GM21825 (cell line): ENCODE data around the gene PGAP3.

Source experiments
- ATAC-seq: cut with Tn5 transposase; IDR thresholded peaks from one replicate; pipeline ENCODE4 v1.9.1; 2021; ENCODE audit warnings: mild to moderate bottlenecking, moderate library complexity; ENCODE audit not compliant: unreplicated experiment

PGAP3 gene

GRCh38 chr17:39672522-39673334 is 15.1 kb downstream of the PGAP3 start:
- ATAC-seq, result no peak

GRCh38 chr17:39671651-39672521 is 16.0 kb downstream of the PGAP3 start:
- no peak for ATAC-seq

- ATAC-seq, result no peak
These were observed 17.1 kb downstream of the PGAP3 start for GRCh38 chr17:39670746-39671145.

- ATAC-seq, result no peak
These were observed 17.7 kb downstream of the PGAP3 start for GRCh38 chr17:39669897-39670735.

- ATAC-seq, result no peak
These were observed 19.6 kb downstream of the PGAP3 start, which contains the start of gene PNMT for GRCh38 chr17:39667945-39668924. PNMT (plus strand) TSS chr17:39668453; CDS start chr17:39668476, 23 bp downstream.

GRCh38 chr17:39667262-39667944 is 20.5 kb downstream of the PGAP3 start:
- ATAC-seq, result no peak

- ATAC-seq, result no peak
These were observed 21.1 kb downstream of the PGAP3 start for GRCh38 chr17:39666601-39667261.

- no peak for ATAC-seq
These were observed 21.6 kb downstream of the PGAP3 start for GRCh38 chr17:39666231-39666600.

- no peak for ATAC-seq
These were observed 22.1 kb downstream of the PGAP3 start for GRCh38 chr17:39665642-39666224.

GRCh38 chr17:39664581-39665561 is 23.0 kb downstream of the PGAP3 start, which contains the start of gene TCAP:
TCAP (plus strand) TSS chr17:39665349; CDS start chr17:39665360, 11 bp downstream.
- no peak for ATAC-seq

- no peak for ATAC-seq
These were observed 23.9 kb downstream of the PGAP3 start for GRCh38 chr17:39663688-39664580.

- ATAC-seq, result no peak
These were observed 24.5 kb downstream of the PGAP3 start for GRCh38 chr17:39663340-39663687.

- ATAC-seq, result no peak
These were observed 25.1 kb downstream of the PGAP3 start for GRCh38 chr17:39662551-39663339.

GRCh38 chr17:39661744-39662541 is 25.9 kb downstream of the PGAP3 start:
- ATAC-seq, result no peak
